Stimulated activated CD8-positive, alpha-beta memory T cell treated with anti-CD3 and anti-CD28 coated beads, Interleukin-7, amount 100 ng/mL, for 48 hours (primary cell): Measurements from ENCODE around the gene TMA16.
"Not testable (repeated sequence)": the region's sequence is repeated elsewhere in the genome, so short reads cannot be mapped to it uniquely, and the experiment has no call there.

Source experiments
- DNase-seq, 2 donors: peaks; one replicate each; pipeline ENCODE4 v3.0.0-alpha.2; 2020; ENCODE audit warnings: low read depth in 1 of 2; ENCODE audit errors: extremely low read depth in 1 of 2

The TMA16 gene

DNA sequence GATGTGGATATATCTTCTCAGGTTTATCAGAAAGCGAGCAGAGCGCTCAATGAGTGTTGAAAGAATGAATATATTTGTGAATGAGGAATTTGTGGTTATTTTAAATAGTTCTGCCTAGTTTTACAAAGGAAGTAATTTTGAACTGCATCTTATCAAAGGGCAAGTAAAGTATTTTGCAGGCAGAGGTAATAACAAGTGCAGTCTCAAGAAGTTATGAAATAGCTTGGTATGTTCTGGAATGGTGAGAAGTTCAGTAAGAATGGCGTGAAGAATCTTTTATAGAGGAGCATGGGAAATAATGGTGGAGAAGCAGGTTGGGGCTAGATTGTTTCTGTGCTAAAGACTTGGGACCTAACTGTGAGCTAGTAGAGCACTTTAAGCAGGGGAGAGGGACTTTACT lies 10.9 kb downstream of the TMA16 start:
- DNase-seq = no peak

DNA sequence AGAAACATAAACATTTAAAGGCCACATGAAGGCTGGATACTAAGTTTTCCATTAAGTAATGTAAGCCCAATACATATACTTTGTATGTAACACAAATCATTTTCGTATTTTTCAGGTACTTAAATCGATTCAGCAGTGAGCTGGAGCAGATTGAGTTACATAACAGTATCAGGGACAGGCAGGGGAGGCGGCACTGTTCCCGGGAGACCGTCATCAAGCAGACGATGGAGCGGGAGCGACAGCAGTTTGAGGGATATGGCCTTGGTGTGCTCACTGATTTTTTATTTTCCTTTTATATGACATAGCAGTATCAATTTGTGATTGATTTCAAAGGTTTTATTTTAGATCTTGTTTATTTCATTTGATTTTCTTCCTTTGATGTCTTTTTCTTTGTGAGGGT lies 20.7 kb downstream of the TMA16 start:
- DNase-seq = no peak

DNA sequence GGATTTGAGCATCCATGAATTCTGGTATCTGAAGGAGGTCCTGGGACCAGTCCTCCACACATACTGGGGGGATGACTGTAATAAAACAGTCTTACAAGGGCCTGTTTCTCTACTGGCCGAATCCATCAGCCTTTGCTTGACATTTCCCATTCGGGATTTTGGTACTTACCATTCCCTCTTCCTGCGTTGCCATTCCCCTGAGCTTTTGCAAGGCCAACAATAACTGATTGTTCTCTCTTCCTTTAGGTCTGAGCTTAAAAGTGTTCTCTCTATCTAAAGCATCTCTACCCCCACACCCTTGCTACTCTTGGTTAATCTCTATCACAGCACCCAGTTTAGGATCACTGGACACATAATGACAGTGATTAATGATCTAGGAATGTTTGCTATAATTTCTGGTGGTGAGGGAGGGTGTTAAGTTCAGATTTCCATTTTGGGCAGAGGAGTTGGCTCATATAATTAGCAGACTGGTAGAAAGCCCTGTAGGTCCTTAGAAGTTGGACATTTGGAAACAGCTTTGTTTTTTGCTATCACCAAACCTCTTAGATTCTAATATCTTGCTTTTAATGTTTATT lies 29.4 kb downstream of the TMA16 start:
- no peak for DNase-seq

- no peak for DNase-seq
Observed at GRCh38 chr4:163525982-163526381, 31.5 kb downstream of the TMA16 start.

DNA sequence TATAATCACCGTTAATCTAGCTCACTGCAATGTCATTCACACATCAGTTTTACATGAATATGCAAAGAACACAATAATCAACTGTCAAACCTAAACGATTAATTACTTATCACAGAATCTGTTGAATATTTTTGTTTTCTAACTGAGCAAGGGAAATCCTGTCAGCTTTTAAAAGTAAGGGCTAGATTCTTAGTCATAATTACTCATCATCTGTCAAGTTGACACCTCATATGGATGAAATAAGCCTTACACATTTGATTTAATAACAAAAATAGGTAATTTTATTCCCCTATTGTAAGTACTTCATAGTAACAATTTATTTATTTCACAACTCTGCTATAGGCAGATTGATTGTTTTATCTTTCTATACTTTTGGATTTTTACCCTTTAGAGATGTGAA lies 32.7 kb downstream of the TMA16 start:
- DNase-seq = no peak

- DNase-seq = no peak
Observed at GRCh38 chr4:163528653-163529052, 34.2 kb downstream of the TMA16 start.

DNA sequence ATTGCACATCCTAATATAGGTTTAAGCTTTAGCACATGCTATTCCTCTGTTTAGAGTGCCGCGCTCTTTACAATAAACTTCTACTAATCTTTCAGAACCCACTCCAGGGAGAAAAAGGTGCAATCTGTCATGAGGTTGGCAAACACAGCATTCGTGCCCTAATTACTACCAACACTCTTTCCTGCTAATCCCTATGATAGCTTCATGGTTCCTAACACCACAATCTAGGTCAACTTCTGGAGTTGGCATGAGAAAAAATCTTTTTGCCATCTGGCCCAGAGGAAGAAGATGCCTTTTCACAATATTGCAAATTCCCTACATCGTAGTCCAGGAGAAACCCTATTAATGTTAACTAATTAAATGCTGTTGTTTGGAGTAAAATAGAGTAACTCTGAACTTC lies 39.6 kb downstream of the TMA16 start:
- DNase-seq = no peak

- no peak for DNase-seq
Observed at GRCh38 chr4:163535657-163536056, 41.2 kb downstream of the TMA16 start.

DNA sequence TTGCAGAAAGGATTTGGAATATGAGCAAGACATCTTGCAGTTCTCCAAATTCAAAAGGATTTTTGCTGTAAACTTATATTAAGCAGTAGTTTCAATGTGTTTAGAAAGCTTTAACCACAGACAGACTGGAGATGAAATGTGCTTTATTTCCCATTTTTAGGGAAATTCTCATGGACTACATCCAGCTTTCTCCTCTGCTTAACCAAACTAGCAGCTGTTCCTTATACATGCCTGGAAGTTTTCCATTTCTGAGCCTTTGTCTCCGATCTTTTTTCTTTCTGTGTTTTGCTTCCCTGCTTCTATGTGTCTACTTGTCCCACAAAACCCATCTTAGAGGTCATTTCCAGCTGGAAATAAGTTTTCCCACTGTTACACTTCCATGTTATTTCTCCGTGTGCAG lies 41.6 kb downstream of the TMA16 start:
- DNase-seq = no peak

GRCh38 chr4:163537114-163537513 lies 42.6 kb downstream of the TMA16 start:
- no peak for DNase-seq

- DNase-seq = not testable (repeated sequence)
Observed at GRCh38 chr4:163538820-163539219, 44.3 kb downstream of the TMA16 start.

GRCh38 chr4:163540448-163540847 lies 46.0 kb downstream of the TMA16 start:
- DNase-seq = no peak

DNA sequence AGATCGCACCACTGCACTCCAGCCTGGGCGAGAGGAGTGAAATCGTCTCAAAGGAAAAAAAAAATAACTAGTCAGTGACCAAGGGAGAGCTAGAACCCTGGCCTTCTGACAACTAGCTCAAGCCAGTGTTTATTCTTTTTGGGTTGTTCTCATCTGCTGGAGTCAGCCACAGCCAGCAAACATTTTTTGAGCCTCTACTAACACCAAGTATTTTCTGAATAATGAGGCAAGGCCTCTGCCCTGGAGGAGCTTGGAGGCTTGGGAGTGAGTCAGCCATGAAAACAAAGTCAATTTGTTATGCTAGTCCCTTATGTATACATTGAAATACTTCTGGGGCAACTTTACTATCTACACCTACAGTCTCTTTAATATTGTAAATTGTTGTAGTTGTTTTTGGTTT lies 46.5 kb downstream of the TMA16 start:
- DNase-seq = no peak

- no peak for DNase-seq
Observed at GRCh38 chr4:163542275-163542674, 47.8 kb downstream of the TMA16 start.

DNA sequence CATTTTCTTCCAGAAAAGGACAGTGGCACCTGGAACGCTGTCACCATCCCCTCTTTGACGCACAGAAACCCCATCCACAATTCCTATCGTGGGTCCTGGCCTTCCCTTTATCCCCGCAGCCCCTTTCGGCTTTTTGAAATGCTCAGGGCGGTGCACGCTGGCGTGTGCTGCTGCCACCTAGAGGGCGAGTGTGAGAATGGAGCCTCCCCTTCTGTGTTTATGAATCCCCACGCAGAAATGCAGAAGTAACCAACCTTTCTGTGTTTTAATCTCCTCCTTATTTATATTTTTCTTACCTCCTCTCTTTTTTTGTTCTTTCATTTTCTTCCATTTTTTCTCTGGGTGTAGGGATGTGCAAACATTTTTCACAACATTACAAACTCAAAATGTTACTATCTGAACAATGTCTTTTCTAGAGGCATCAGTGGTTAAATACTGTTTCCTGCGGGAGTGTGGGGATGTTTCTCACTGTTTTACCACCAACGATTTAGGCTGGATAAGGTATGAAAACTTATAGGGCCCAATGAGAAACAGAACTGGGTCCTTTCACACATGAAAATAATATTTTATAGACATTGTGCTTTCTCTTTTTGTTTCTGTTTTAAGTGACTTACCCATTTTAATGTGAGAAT lies 50.0 kb downstream of the TMA16 start:
- peak; percentile 19 to 34 for DNase-seq

DNA sequence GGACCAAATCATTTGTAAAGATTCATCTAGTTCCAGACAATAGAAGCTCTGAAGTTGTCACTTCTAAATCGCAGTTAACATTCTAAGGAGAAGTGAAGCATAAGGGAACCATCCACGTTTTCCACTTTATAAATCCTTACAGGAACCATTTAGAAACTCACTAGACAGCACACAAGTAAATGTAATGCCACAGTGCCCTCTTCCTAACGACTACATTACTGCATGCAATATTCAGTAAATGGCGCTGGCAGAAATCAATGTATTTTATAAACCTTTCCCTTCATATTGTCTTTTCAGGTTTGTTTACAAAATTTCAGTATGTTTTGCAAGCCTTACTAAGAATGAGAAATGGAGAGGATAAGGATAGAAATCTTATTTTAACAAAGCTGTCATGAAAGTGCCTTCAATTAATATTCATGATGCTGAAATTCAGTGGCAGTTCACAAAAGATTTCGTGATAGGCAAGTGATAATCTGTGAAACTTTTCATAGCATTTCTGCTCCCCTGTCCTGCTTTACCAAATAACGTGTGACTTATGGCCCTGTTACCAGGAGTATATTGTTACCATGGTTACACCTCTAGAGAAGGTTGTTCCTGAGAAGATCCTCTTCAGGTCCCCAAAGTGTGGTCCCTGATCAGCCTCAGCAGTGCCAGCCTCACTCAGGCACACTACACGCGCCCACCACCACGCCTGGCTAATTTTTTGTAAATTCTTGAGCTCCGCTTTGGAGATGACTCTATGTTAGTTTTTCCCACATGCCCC lies 54.2 kb downstream of the TMA16 start:
- no peak for DNase-seq

DNA sequence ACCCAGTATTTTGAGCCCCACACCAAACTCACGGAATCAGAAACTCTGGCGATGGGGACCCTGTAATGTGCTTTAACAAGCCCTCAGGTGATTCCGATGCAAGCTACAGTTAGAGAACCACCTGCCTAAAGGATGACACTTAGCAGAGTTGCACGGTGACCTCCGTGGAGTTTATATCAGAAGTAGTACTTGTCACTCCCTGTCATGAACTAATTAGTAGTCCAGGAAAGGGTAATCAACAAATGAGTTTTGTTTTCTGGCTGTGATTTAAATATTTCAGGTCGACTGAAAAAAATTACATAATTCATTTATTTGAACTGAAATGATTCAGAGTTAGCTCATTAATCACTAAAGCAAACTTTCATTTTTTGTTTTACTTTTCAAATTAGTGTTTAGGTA lies 56.4 kb downstream of the TMA16 start:
- DNase-seq = no peak

GRCh38 chr4:163553146-163553545 lies 58.7 kb downstream of the TMA16 start:
- no peak for DNase-seq

GRCh38 chr4:163554870-163555465 lies 60.5 kb downstream of the TMA16 start:
- DNase-seq = no peak

- no peak for DNase-seq
Observed at GRCh38 chr4:163556177-163556576, 61.7 kb downstream of the TMA16 start.

DNA sequence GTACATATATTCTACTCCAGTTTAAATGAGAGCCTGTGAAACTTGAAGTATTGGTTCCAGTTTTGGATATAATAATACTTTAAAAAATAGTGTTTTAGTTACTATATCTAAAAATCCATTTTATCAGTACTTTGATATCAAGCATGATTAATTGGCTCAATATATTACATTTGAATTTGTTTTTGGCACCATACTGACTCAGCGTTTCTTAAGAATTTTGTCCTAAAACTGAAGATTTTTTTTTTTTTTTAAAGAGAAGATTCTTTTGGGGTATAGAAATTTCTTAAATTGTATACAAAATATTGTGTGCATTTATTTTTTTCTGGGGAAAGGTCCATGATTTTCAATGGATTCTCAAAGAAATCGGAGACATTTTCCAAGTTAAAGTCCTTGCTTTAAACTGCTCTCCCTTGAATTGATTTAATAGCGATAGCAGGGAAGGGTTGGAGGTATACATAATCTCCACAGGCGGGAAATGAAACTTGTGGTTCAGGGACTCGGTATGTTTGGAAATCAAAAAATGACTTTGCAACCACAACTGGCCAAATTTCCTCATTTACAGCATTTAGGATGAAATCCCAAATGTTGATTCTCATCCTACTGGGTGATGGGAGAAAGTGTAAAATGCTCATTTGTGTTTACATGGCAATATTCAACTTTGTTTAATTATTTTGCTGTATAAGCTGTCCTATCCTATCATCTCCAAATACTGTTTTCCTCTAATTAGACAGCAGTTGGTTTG lies 62.3 kb downstream of the TMA16 start:
- DNase-seq = no peak
